Endometrial microvascular endothelial cells (primary cell): ENCODE data around the gene FBRSL1. TPM values are rescaled to one million over a fixed set of nuclear protein-coding genes. Genes with fewer than 3 reads are reported as not detected.

Experiments used
- in situ Hi-C: cut with HindIII; loops from 2 replicates; pipeline ENCODE4 v1.10.0; 2017; ENCODE audit warnings: low sequenced_read_pairs, low pct_unique_long_range_greater_than_20kb; ENCODE audit errors: inconsistent ontology term
- total RNA-seq: library from RNA; depleted of rRNA; stranded (reverse); fragments of >200 nt; gene quantifications from one replicate; pipeline ENCODE4 v1.2.3, GENCODE V29; 2015; ENCODE audit errors: inconsistent ontology term

The FBRSL1 gene
- total RNA-seq, 1 donor from 2014 or later = 8.3 TPM

GRCh38 chr12:132558861-132559623, 69.1 kb downstream of the FBRSL1 start:
- in situ Hi-C loops = no loop called here

GRCh38 chr12:132559652-132560363, 69.9 kb downstream of the FBRSL1 start:
- in situ Hi-C loops = no loop called here

GRCh38 chr12:132560364-132560613, 70.3 kb downstream of the FBRSL1 start:
- in situ Hi-C loops = no loop called here

GRCh38 chr12:132560614-132561426, 70.9 kb downstream of the FBRSL1 start:
- in situ Hi-C loops = no loop called here

Other genes starting within 250 kb of the FBRSL1 start
- not detected for gene GALNT9, start 160.6 kb upstream of the FBRSL1 start, total RNA-seq
- gene LRCOL1, start 120.4 kb downstream of the FBRSL1 start, total RNA-seq = not detected
- not detected for gene P2RX2, start 128.6 kb downstream of the FBRSL1 start, total RNA-seq
- gene POLE, start 197.2 kb downstream of the FBRSL1 start, total RNA-seq = 59.4 TPM
- 31.8 TPM for gene PXMP2, start 197.4 kb downstream of the FBRSL1 start, total RNA-seq
- 59.4 TPM for gene PGAM5, start 220.7 kb downstream of the FBRSL1 start, total RNA-seq